Kidney (tissue), 14 donors: ENCODE measurements around the gene SLC12A7. TPM values are rescaled to one million over a fixed set of nuclear protein-coding genes. Genes with fewer than 3 reads are reported as not detected.
A peak's percentile ranks its signal among the peaks of the same experiment; 100 is the strongest.

Source experiments
- DNase-seq, 5 donors: peaks; one replicate each; pipeline ENCODE4 v3.0.0-alpha.2; 2013 to 2020
- FAIRE-seq: peaks from 2 replicates; lab custom pipeline; 2012; peaks lifted over from hg19 to GRCh38; lab: Jason Lieb, UNC
- H3K27ac ChIP-seq, 2 donors: one replicate each; pipeline ENCODE4 v1.7.0; 2013; ENCODE audit warnings: low read depth in 2 of 2, low read length in 2 of 2, inconsistent platforms in 1 of 2
- H3K27me3 ChIP-seq: one replicate; pipeline ENCODE4 v1.7.1; 2013; ENCODE audit warnings: low read length, inconsistent platforms; ENCODE audit not compliant: control insufficient read depth, insufficient read depth
- H3K36me3 ChIP-seq, 3 donors: one replicate each; pipeline versions ENCODE4 v1.7.0 to v1.7.1; 2013; ENCODE audit warnings: low read length in 3 of 3, control low read depth in 1 of 3, inconsistent platforms in 1 of 3; ENCODE audit not compliant: insufficient read depth in 3 of 3, control insufficient read depth in 2 of 3
- H3K4me1 ChIP-seq, 3 donors: one replicate each; pipeline versions ENCODE4 v1.7.0 to v1.7.1; 2013; ENCODE audit warnings: low read length in 3 of 3, inconsistent platforms in 1 of 3, low read depth in 1 of 3; ENCODE audit not compliant: control insufficient read depth in 2 of 3, insufficient read depth in 2 of 3
- H3K4me3 ChIP-seq, 3 donors: one replicate each; pipeline versions ENCODE4 v1.7.0 to v1.8.1; 2013; ENCODE audit warnings: low read length in 3 of 3, control low read depth in 1 of 3, inconsistent platforms in 1 of 3
- H3K9ac ChIP-seq, 3 donors: one replicate each; pipeline versions ENCODE4 v1.7.0 to v1.7.1; 2013; ENCODE audit warnings: low read length in 3 of 3, control low read depth in 1 of 3, inconsistent platforms in 1 of 3
- H3K9me3 ChIP-seq, 3 donors: one replicate each; pipeline versions ENCODE4 v1.7.0 to v1.7.1; 2013; ENCODE audit warnings: low read length in 3 of 3, control low read depth in 1 of 3, inconsistent platforms in 1 of 3; ENCODE audit not compliant: control insufficient read depth in 2 of 3, insufficient read depth in 1 of 3
- CTCF ChIP-seq: IDR thresholded peaks from 3 replicates; pipeline ENCODE4 v1.5.1; 2012; ENCODE audit warnings: mild to moderate bottlenecking, moderate library complexity, borderline replicate concordance; ENCODE audit not compliant: insufficient read depth; ENCODE audit errors: extremely low read depth
- intact Hi-C: fragments of 100-400 bp; cut with DNase I; formaldehyde crosslinking; loops from one replicate; pipeline ENCODE4 v1.11.1; 2022
- polyA plus RNA-seq: library from polyadenylated mRNA; stranded (reverse); fragments of 350-450 nt; fragmentation: Illumina TruSeq; extraction: RNeasy Lipid Tissue Mini Kit (QIAGEN cat#74804); gene quantifications from one replicate; pipeline ENCODE4 v1.2.3, GENCODE V29; 2014; ENCODE audit warnings: low read depth, low replicate concordance; ENCODE audit not compliant: insufficient read depth
- total RNA-seq: library from RNA; stranded (reverse); fragmentation: NEBNext Ultra II Directional; extraction: Animal tissue kit (Norgen Biotek cat#: 25700); gene quantifications from one replicate; pipeline ENCODE4 v1.2.1, GENCODE V29; 2021
- donor health status: control.
- donor health status: control.
- donor health status: control.
- donor health status: control.
- donor health status: control.
- donor health status: DM: yes; HTN: yes; CAD: no.
- donor health status: Normal renal cell carcinoma (clear cell type).

SLC12A7 gene
- total and polyA plus RNA-seq, 2 donors from 2014 or later, result 28.2 to 92.9 TPM

DNA sequence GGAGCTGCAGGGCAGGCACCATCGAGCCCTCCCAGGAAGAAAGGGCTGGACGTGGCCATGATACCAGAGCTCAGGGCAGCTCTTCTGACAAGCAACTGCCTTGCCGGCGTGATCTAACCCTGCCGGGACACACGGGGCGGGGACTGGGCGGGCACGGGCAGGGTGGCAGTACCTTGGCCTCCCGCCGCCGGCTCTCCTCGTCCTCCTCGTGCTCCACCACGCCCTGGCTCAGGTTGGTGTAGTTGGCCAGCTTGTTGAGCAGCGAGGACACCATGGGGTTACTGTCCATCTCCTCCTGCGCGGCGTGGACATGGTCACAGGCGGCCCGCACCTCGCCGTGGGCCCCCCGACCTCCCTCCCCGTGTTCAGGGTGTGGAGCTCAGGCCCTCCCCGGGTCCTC is 18.5 kb downstream of the SLC12A7 start:
- H3K36me3 ChIP-seq, result peaks cover 0 to 12% (median 7%) of the 10 kb centered on the region in 3 donors
- H3K27ac ChIP-seq, result no peak overlapping the region

DNA sequence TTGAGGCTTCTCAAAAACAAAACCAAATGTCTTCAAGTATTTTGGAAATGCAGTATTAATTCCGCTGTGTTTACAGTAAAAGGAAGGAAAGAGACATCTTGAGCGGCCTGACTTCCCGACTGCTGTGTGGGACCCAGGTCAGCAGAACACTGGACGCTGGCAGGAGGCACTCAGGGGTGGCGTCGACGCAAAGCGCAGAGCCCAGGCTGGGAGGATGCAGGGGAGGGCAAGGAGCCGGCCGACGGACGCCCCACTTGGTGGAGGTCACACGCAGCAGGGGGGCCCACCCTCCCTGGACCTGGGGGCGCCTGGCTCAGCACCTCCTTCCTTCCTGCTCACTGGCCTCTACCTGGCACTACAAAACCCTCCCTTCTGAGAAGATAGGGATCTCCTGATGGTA is 19.7 kb downstream of the SLC12A7 start:
- DNase-seq (no peak), FAIRE-seq (no peak)
- TF ChIP-seq CTCF, result no peak
- Histone ChIP-seq H3K4me3 (no peak overlapping the region), H3K9me3 (no peaks in the 10 kb centered on the region), H3K9ac (no peak overlapping the region), H3K4me1 (peaks cover 7 to 15% (median 14%) of the 10 kb centered on the region in 3 donors), H3K27me3 (no peaks in the 10 kb centered on the region), H3K27ac (no peak overlapping the region), H3K36me3 (peaks cover 0 to 20% (median 10%) of the 10 kb centered on the region in 3 donors)
- intact Hi-C loops, result no loop called here

More for the DNA sequence above, 18.5 kb downstream of the SLC12A7 start:
- peaks cover 8 to 17% (median 14%) of the 10 kb centered on the region in 3 donors for H3K4me1 ChIP-seq
- DNase-seq, result no peak
- intact Hi-C loops, result no loop called here
- no peak overlapping the region for H3K4me3 ChIP-seq
- TF ChIP-seq CTCF, result no peak
- no peak overlapping the region for H3K9ac ChIP-seq
- no peaks in the 10 kb centered on the region for H3K27me3 ChIP-seq
- no peaks in the 10 kb centered on the region for H3K9me3 ChIP-seq
- FAIRE-seq, result no peak

DNA sequence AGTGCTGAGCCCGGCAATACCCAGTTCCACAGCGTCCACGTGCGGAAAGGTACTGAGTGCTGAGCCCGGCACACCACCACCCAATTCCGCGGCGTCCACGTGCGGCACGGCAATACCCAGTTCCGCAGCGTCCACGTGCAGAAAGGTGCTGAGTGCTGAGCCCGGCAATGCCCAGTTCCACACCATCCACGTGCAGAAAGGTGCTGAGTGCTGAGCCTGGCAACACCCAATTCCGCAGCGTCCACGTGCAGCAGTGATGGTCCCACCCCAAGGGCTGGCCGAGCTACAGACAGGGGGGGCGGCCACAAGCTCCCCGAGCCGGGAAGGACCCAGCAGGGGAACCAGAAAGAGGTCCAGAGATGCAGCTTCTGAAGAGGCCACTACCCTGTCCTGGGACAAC is 20.2 kb downstream of the SLC12A7 start:
- no peak for FAIRE-seq
- peaks cover 0 to 23% (median 12%) of the 10 kb centered on the region in 3 donors for H3K36me3 ChIP-seq

More for the DNA sequence above, 20.2 kb downstream of the SLC12A7 start:
- intact Hi-C loops, result no loop called here
- peaks cover 5 to 15% (median 14%) of the 10 kb centered on the region in 3 donors for H3K4me1 ChIP-seq
- no peak overlapping the region for H3K4me3 ChIP-seq
- TF ChIP-seq CTCF, result no peak
- no peak for DNase-seq
- H3K9ac ChIP-seq, result no peak overlapping the region
- no peaks in the 10 kb centered on the region for H3K9me3 ChIP-seq
- H3K27me3 ChIP-seq, result no peaks in the 10 kb centered on the region
- H3K27ac ChIP-seq, result peak overlapping the region in 1 of 2 donors; percentile 32
